GM19023 (cell line): ENCODE data around the gene HJV.
"Not testable (repeated sequence)": the region's sequence is repeated elsewhere in the genome, so short reads cannot be mapped to it uniquely, and the experiment has no call there.

Experiments
- ATAC-seq: cut with Tn5 transposase; IDR thresholded peaks from one replicate; pipeline ENCODE4 v1.9.1; 2021; ENCODE audit warnings: mild to moderate bottlenecking, moderate library complexity; ENCODE audit not compliant: unreplicated experiment

Gene HJV, protein sequence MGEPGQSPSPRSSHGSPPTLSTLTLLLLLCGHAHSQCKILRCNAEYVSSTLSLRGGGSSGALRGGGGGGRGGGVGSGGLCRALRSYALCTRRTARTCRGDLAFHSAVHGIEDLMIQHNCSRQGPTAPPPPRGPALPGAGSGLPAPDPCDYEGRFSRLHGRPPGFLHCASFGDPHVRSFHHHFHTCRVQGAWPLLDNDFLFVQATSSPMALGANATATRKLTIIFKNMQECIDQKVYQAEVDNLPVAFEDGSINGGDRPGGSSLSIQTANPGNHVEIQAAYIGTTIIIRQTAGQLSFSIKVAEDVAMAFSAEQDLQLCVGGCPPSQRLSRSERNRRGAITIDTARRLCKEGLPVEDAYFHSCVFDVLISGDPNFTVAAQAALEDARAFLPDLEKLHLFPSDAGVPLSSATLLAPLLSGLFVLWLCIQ

DNA sequence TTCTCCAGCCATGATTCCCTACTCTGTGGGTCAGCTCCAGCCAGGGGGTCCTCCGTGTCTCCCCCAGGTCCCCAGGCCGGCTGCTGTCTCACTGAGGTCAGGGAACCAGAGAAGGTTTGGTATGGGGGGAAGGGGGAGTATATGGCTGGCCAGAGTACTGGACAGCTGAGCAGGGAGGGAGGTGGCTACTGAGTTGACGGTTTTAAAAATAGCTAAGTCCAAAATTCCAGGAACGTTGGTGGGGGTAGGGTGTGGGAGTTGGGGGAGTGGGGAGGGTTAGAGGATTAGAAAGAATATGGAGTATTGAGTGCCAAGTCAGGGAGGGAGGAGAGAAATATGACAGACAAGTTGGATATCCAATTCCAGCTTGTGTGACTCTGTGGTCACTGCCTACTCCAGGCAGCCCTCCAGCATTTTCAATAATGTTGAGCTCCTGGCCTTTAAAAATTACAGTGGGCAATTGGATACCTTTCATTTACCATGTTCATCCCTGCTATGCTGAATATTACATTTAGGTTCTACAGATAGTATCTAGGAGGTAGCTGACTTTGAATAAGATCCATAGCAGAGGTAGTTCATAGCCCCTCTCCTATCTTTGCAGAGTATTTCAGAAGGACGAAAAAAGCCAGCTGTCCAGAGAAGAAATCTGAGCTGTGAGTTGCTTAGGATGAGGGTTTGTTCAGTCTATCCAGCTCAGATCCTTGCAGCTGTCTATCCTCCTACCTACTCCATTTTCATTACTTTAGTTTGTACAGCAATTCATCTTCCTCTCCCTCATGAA is at the start of gene HJV:
HJV (minus strand) TSS at position 114 of the 781 bp plus-strand sequence. CDS start 1,504 bp downstream, outside the sequence.
- ATAC-seq: no peak

DNA sequence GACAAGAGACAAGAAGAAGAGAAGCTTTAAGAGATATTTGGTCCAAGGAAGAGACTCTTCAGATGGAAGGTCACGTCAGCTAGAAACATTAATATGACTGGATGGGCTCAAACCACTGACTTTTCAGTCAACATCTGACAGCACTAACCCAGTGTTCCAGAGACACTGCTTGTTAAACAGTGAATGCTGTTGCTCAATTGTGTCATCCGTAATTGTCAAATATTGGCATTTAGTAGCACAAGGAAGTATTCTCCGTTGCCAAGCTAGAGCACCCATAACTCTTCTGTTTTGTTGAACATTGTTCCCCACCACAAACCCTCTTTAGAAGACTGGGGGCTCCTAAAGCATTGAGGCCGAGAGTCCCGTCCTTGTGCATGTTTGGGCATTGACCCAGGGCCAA is 37.6 kb upstream of the HJV start:
- not testable (repeated sequence) for ATAC-seq

DNA sequence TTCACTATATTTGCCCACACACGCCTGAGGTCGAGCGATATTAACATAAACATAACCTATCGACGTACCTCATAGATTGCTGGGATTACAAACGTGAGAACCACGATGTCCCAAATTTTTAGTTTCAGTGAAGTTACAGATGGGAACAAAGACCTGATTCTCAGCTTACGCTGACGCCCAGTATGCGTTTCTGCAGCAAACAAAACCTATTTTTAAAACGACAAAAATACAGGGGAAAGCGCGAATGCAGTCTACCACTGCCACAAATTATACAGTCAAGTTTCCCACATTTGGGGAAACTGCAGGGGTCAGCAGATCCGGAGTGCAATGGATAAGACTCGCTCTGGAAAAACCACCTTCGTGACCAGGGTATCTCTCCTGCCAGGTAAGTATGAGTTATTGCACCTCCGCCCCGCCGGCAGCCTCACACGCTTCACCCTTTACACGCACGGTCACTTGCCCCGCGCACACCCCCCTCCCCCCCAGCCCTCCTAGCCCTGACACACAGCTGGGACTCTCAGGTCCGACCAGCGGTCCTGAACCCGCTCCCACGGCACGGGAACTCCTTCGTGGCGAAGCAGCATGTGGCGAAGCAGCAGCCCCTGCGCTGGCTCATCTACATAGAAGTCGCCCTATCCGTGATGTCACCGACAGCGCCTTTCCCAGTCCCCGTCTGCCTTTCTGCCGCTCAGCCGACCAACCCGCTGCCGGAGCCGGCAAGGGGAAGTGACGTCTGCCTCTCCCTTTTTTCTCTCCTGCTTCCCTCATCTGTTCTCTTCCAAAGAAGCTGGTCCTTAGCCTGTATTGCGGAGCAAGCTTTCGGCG is 30.5 kb upstream of the HJV start:
- ATAC-seq: peak; percentile 84

DNA sequence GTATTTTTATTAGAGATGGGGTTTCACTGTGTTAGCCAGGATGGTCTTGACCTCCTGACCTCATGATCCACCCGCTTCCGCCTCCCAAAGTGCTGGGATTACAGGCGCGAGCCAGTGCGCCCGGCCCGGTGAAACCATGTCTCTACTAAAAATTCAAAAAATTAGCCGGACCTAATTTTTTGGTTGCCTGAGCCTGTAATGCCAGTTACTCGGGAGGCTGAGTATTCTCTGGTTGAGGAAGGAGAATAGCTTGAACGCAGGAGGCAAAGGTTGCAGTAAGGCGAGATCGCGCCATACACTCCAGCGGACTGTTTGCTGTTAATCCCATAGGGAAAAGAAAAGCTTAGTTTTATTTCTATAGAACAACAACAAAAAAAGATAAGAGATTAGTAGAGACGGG is 29.9 kb upstream of the HJV start:
- ATAC-seq: peak; percentile 12

DNA sequence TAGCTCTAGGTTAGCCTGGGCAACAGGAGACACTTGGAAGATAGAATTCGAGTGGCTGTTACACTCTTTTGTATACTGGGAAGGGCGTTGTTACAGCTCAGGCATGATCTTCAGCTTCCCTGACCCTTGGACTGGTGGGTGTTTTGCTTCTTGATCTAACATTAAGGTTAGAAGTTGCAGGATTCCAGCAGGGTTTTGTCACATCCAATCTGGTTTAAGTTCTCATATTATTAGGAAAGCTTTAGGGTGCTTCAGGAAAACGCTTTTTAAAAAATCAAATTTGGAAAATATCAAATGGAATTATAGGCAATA is 29.1 kb upstream of the HJV start:
- ATAC-seq: not testable (repeated sequence)

DNA sequence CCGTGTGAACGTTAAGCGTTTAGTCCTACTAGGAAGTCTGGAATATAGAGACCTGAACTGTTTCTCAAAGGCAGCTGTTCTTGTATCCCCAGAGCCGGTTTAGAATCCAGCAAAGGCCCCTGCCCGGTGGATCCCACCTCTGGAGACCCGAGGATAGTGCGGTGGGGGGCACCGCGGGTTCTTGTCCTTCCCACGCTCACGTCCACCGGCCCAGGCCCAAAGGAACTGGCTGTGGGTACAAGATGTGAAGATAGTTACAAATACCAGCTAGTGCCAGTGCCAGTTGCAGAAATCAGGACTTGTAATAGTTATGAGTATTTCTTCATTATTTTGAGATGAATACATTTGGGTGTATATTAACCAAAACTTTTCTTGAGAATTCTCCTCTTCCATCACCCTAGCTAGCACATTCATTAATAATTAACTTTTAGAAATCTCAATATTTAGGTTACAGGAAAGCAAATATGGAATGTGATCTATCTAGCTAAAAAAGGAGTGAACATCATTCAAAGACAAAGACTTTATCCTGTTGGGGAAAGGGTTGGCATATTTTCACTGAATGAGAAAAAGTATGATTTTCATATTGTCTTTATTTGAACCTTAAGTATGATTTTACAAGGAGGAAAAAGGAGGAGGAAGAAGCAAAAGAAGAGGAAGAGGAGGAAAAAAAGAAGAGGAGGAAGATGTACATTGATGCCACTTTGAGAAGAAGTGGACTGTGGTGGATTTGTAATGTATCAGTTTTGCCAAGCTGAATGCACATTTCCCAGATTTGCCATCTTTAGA is 28.5 kb upstream of the HJV start:
- not testable (repeated sequence) for ATAC-seq

DNA sequence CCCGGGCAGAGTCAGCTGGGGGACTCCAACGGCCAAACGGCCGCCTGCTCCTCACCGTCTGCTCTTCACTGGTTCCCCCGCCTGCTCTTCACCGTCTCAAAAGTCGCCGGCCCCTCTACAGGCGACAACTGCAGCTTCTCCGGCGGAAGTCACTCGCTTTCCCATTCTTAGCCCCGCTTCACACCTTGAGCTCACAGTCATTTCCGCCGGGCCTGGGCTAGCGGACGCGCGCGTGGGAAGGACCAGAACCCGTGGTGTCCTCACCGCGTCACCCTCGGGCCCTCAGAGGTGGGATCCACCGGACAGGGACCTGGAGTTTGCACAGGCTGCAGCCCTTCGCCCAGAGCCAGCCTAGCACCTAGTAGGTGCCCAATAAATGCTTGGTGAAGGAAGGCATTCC is 27.9 kb upstream of the HJV start:
- ATAC-seq: no peak

DNA sequence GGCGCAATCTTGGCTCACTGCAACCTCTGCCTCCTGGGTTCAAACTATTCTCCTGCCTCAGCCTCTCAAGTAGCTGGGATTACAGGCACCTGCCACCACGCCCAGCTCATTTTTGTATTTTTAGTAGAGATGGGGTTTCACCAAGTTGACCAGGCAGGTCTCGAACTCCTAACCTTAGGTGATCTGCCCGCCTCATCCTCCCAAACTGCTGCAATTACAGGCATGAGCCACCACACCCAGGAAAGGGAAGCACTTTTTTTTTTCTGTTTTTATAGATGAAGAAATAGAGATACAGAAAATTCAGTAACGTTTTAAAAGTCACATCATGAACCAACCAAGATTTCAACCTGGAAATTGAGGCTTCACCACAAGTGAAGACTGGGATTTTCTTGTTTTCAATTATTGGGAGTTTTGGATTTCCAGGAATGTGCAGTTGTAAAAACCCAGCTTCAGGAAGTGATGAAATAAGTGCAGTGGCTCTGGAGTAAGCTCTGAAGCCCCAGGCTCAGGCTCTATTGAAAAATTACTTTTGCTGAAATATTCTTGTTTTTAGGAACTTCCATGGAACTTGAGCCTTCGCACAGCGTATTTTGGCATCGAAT is 27.1 kb upstream of the HJV start:
- ATAC-seq: not testable (repeated sequence)

DNA sequence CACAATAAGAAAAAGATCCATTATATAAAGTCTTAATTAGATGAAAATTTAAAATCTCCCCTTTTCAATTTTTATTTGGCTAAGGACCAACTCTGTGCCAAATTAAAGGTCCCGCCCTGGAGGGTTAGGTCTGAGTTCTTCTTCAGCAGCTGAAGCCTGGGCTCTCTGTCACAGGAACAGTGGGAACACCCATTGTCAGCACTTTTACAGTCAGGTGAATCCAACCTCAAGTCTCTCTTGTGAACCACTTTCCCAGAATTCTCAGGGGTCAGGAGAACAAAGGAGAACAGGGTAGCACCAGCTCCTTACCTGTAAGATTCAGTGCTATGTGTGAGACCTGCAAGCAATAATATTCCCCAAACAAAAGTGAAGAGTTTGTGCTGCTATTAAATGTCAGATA is 25.1 kb upstream of the HJV start:
- ATAC-seq: no peak

DNA sequence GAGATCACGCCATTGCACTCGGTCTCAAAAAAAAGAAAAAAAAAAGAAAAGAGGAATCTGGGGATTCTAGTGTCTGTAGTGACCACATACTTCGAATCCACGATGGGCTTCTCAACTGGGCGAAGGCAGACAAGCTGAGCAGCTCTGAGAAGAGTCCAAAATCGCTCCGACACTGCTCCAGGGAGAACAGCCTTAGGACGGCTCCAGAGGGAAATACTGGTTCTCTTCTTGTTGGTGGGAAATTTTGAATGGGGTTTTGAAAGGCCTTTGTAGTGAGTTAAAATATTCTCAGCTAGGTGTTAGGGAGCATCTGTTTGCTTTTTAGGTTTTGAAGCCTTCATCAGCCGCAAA is 18.3 kb upstream of the HJV start:
- no peak for ATAC-seq

DNA sequence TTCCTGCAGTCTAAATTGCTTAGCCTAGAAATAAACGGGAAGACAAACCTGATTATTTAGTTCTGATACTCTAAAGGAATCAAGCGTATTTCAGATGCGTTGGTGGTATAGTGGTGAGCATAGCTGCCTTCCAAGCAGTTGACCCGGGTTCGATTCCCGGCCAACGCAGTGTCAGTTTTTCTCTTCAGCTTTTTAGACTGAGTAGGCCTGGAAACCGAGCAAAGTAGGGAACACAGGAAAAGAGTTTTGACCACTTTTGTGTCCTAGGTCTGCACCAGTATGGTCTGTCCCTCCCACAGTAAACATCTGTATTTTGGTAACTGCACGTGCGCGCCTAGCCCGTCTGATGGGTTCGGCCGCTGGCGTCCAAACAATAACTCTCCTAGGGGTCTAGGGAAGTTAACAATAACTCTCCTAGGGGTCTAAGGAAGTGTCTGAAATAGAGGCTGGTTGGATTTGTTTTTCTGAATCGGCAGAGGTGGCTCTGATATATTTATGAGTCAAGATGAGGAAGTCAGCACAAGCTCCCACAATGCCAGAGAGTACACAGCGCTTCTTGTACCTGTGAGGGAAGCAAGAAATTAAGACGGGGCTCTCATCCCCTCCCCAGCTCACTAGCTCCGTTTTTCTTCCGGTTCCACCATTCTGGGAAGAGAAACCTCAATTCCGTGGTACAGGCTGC is 15.6 kb upstream of the HJV start:
- ATAC-seq: peak; percentile 29

DNA sequence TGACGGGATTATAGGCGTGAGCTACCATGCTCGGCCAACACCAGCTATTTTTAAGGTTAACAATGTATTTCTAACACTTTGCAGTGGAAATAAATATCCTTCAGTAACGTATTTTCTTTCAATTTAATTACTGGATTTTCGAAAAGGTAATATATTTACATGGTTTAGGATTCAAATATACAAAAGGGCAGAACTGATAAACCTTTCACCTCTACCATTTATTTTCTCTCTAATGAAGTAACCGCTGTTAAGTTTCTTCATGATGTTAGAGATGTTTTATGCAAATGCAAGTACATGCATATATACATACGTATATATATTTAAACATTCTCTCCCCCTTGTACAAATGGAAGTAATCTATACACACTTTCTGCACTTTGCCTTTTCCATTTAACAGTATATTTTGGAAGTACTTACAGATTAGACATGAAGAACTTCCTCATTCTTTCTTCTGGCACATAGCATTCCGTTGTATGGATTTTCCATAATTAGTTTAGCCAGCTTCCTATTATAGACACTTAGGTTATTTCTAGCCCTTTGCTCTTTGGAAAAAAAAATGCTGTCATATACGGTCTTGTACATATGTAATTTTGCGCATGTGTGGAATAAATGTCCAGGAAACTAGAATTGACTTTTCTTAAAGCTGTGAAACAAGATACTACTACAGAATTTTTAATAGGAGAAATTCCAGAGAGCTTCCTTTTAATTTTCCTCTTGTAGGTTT is 14.9 kb upstream of the HJV start:
- ATAC-seq: no peak

DNA sequence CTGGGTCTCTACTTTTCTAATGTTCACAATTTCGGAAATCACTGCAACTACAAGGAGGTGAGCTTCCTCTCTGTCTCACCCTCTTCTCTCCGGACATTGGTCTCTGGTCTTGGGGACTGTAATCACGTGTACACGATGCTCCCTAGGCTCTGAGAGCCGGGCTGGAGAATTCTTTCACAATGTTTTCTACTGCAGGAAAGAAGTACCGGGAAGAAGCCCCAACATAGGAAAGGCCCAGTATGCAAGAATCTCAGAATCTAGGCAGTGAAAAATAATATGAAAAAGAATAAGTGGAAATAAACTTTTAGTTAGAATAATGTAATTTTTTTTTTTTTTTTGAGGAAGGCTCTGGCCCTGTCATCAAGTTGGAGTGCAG is 13.5 kb upstream of the HJV start:
- no peak for ATAC-seq

DNA sequence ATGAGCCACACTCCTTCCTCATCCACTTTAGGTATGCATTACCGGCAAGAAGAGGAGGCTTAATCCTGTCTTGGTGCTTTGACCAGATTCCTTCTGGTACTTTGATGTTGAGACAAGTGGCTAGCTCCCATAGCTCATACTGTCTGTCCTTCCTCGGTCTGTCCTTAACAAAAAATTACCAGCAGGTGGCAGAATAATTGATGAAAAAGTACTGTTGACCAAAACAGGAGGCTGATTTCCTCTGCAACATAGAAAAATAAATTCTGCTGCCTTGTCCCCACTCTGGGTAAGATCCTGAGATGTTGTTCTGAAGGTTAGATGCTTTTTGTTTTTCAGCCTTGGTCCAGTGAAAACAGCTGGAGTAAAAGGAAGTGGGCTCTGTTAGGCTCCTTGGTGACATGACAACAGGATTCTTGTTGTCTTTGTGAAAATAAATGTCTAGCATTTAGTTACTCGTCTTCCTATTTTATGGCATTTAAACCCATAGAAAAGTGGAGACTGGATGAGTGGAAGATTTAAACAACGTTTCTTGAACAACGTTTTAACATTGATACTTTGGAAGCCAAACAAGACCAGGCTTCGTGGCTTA is 11.2 kb upstream of the HJV start:
- no peak for ATAC-seq

DNA sequence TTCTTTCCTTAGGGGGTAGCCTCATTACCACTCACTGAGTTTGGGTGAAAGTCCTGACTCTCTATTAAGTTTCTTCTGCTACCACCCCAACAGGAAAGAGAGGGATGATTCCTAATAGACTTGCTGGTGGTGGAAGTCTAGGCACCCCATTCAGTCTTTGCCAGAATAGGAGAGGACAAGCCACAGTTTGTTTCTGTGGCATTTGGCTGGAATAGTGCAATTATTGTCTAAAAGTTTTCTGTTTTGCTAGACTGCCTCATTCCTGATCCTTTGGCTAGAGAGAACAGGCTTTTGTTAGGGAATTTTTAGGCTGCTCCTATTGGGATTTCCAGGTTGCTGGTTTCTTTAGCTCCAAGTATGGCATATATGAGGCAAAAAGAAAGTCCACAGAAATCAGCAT is 9.9 kb upstream of the HJV start:
- no peak for ATAC-seq

DNA sequence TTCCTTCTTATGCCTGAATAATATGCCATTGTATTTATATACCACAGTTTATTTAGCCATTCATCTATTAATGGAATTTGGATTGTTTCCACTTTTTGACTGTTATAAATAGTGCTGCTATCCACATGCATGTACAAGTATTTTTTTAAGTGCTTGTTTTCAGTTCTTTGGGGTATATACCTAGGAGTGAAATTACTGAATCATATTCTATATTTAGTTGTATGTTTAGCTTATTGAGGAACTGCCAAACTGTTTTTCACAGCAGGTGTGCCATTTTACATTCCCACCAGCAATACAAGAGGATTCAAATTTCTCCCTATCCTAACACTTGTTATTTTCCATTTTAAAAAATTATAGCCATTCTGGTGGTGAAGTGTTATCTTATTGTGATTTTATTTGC is 7.6 kb upstream of the HJV start:
- no peak for ATAC-seq

DNA sequence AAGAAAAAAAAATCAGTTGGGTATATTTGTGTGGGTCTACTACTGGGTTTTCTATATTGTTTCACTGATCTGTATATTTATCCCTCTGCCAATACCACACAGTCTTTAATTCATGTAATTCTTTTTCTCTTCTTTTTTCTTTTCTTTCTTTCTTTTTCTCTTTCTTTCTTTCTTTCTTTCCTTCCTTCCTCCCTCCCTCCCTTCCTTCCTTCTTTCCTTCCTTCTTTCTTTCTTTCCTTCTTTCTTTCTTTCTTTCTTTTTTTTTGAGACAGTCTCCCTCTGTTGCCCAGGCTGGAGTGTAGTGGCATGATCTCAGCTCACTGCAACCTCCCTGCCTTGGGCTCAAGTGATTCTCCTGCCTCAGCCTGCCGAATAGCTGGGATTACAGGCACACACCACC is 5.1 kb upstream of the HJV start:
- not testable (repeated sequence) for ATAC-seq

DNA sequence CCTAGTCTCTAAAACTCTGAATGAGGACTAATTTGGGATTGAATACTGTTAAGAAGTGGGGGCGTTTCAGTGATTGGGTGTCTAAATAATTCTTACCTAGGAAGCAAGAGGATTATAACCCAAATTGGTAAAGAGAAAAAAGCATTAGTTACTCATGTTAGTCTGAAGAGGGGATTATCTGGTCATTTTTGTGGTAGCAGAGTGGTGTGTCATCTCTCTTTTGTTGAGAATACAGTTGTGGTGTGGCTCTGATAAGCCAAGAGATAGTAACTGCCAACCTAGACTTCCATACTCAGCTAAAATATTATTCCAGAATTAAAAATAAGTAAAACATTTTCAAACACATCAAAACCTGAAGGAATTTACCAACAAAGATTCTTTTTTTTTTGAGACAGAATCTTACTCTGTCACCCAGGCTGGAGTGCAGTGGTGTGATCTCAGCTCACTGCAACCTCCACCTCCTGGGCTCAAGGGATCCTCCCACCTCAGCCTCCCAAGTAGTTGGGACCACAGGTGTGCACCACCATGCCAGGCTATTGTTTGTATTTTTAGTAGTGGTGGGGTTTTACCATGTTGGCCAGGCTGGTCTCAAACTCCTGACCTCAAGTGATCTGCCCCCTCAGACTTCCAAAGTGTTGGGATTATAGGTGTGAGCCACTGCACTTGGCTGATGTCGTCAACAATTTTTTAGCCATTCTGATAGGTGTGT is 4.4 kb upstream of the HJV start:
- ATAC-seq: not testable (repeated sequence)
